ENCODE results near the gene SLC34A1.

SLC34A1 gene

GRCh38 chr5:177396807-177397206 is 12.6 kb downstream of the SLC34A1 start:
- no peak for DNase-seq (ENCODE audit: low spot score)
- H3K27ac ChIP-seq: no peak overlapping the region
- TF ChIP-seq, protein P1, sequence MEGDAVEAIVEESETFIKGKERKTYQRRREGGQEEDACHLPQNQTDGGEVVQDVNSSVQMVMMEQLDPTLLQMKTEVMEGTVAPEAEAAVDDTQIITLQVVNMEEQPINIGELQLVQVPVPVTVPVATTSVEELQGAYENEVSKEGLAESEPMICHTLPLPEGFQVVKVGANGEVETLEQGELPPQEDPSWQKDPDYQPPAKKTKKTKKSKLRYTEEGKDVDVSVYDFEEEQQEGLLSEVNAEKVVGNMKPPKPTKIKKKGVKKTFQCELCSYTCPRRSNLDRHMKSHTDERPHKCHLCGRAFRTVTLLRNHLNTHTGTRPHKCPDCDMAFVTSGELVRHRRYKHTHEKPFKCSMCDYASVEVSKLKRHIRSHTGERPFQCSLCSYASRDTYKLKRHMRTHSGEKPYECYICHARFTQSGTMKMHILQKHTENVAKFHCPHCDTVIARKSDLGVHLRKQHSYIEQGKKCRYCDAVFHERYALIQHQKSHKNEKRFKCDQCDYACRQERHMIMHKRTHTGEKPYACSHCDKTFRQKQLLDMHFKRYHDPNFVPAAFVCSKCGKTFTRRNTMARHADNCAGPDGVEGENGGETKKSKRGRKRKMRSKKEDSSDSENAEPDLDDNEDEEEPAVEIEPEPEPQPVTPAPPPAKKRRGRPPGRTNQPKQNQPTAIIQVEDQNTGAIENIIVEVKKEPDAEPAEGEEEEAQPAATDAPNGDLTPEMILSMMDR (IDR thresholded peaks at IDR 0.05): no peak
- no peak overlapping the region for H3K4me3 ChIP-seq

GRCh38 chr5:177397875-177398390 is 13.7 kb downstream of the SLC34A1 start:
- TF ChIP-seq, protein P1 (IDR thresholded peaks at IDR 0.05): no peak
- DNase-seq (ENCODE audit: low spot score): no peak
- Histone ChIP-seq H3K4me3 (no peak overlapping the region), H3K27ac (no peak overlapping the region)

DNA sequence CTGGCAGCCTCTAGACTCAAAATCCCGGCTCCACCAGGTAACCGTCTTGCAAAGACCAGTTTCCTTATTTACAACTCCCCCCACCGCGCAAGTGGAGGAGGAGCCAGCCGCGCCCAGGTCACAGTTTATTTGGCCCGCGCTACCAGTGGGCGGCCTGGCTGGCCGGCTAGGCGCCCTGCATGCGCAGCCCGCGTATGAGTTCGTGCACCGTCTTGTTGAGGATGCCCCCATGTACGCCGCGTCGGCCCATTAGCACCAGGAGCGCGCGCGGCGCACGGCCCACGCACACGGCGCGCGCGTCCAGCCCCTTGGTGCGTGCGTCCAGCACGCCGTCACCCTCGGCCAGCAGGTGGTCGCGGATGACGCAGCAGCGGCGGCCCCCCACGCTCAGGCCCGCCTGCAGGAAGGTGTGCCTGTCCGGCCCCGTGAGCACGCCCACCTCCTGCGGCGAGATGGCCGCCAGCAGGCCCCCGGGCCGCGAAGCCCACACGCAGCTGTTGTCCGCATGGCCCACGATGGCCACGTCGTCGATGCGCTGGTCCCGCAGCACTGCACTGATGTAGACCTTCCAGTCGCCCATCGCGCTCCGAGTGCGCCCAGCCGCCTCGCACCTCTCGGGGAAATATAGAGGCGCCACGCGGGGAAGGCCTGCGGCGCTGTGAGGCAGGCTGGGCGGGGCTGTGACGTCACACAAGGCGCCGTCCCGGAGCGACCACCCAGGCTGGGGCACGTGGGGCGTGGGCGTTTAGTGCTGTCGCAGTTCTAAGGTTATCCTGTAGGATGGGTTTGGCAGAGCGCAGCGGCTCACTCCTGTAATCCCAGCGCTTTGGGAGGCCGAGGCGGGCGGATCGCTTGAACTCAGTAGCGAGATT is 16.0 kb downstream of the SLC34A1 start, which contains the start of gene PFN3:
PFN3 (minus strand) TSS at position 665 of the 872 bp plus-strand sequence; CDS start at position 580, 85 bp downstream.
- DNase-seq (ENCODE audit: low spot score): no peak
- Histone ChIP-seq H3K4me3 (peak within 1 kb of the TSS; percentile 3), H3K27ac (no peak within 1 kb of the TSS)
- TF ChIP-seq, protein P1 (IDR thresholded peaks at IDR 0.05): no peak

DNA sequence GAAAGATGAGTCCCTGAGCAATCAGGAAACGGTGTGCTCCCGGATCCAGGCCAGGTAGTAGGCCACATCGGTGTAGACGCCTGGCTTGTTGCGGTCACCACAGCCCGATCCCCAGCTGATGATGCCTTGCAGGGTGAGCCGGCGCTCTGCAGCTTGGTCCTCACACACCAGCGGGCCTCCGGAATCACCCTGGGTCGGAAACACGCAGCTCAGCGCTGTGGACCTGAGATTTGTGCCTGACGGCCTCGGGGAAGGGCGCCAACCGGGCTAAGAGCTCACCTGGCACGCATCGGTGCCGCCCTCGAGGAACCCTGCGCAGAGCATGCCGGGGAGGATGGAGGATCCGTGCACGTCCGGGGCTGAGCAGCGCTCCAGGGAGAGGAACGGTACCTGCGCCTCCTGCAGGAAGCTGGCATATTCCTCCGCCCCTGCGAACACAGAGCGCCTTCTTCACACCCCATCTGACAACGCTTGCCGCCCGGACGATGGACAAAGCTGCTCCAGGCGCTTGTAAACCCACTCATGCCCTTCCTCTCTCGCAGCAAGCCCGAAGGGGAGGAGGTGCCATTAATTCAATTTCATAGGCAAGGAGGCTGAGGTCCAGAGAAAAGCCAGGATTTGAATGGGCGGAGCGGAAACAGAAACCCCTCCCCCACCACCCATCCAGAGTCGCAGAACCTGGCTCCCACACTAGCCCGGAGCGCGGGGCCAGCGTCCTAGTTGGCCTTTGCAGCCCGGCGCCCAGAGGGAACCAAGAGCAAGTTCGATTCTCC is 18.2 kb downstream of the SLC34A1 start:
- Histone ChIP-seq H3K27ac (no peak overlapping the region), H3K4me3 (peak overlapping the region; percentile 77)

DNA sequence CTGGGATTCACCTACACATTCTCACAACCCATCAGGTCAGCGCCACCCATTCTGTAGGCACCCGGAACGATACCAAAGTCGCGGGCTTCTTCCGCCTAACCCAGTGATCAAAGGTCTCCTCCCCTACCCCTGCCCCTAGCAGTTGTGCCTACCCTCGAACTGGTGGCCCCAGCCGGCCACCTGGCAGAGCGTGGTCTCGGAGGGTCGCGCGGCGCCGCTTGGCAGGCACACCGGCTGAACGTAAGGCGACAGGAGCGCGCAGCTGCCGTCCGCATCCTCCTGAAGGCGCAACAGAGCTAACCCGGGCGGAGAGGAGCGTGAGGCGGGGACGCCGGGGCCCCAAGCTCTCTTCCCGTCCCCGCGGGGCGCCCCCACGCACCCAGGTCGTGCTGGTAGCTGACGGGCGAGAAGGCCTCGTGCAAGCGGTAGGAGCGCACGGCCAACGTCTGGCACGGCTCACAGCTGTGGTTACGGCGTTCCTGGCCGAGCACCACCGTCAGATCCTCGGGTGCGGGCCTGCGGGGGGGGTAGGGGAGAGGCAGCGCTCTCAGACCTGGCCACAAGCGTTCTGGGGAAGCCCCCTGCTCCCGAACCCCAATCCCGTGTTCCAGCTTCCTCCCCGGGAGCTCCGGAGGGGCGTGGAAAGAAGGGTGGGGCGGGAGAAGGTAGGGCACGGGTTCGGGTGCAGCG is 19.0 kb downstream of the SLC34A1 start:
- no peak for DNase-seq (ENCODE audit: low spot score)

More for the DNA sequence above, 18.2 kb downstream of the SLC34A1 start:
- TF ChIP-seq, protein P1 (IDR thresholded peaks at IDR 0.05): no peak
- no peak for DNase-seq (ENCODE audit: low spot score)

More for the DNA sequence above, 19.0 kb downstream of the SLC34A1 start:
- TF ChIP-seq, protein P1 (IDR thresholded peaks at IDR 0.05): no peak
- Histone ChIP-seq H3K27ac (no peak overlapping the region), H3K4me3 (peak overlapping the region; percentile 77)
